Measurements from ENCODE around the gene BCORL1. TPM values are rescaled to one million over a fixed set of nuclear protein-coding genes. Genes with fewer than 3 reads are reported as not detected.
A peak's percentile ranks its signal among the peaks of the same experiment; 100 is the strongest.

The BCORL1 gene
- total and polyA plus RNA-seq, 2 donors (not counting 3 experiments of a cell fraction or from before 2014, with no cell fraction given) = 1.8 to 13.1 TPM

- intact Hi-C loops (cut with micrococcal nuclease) (no loop called here), dilution Hi-C loops (cut with MboI; ENCODE audit: extremely low pct_ligation_motif_present, low sequenced_read_pairs) (no loop called here)
- no TSS peak for BruUV-seq (replicated peaks)
- Histone ChIP-seq H3K4me3 (replicated peaks in 1 of 3; ENCODE audit: insufficient read depth in 1 of 3, low read depth in 1 of 3, low read length in 3 of 3) (no peak overlapping the region), H3K9me3 (replicated peaks; ENCODE audit: control insufficient read depth, insufficient read depth, low read length) (no peaks in the 10 kb centered on the region), H3K4me1 (ENCODE audit: control insufficient read depth, extremely low read depth, insufficient read depth, low read length) (no peaks in the 10 kb centered on the region), H3K4me2 (ENCODE audit: insufficient read depth, low read length) (no peak overlapping the region), H4K20me1 (replicated peaks; ENCODE audit: control insufficient read depth, extremely low read depth, insufficient read depth, low read length) (no peaks in the 10 kb centered on the region), H2AFZ (ENCODE audit: low read depth, low read length) (no peak overlapping the region), H3K36me3 (ENCODE audit: control insufficient read depth in 2 of 2, extremely low read depth in 1 of 2, insufficient read depth in 2 of 2, low read length in 2 of 2) (no peaks in the 10 kb centered on the region), H3K27me3 (ENCODE audit: control insufficient read depth in 2 of 2, insufficient read depth in 2 of 2, low read length in 2 of 2) (peaks cover 6 to 13% of the 10 kb centered on the region in 2 experiments), H3K9me1 (replicated peaks; ENCODE audit: control insufficient read depth, extremely low read depth, insufficient read depth, low read length) (no peaks in the 10 kb centered on the region), H3K27ac (ENCODE audit: insufficient read depth, low read depth, low read length) (no peak overlapping the region), H3K79me2 (ENCODE audit: control insufficient read depth, insufficient read depth, low read length) (no peaks in the 10 kb centered on the region), H3K9ac (replicated peaks; ENCODE audit: extremely low read depth, insufficient read depth, low read length) (no peak overlapping the region)
- CTCF ChIA-PET = interaction anchor here (1.1 to 1.4 kb wide), 2 partner anchors 14 to 87 kb away, joined by 3 read pairs; no protein-coding TSS in a partner anchor
- TF ChIP-seq MYC (IDR thresholded peaks at IDR 0.05; ENCODE audit: low read depth, low read length) (no peak), CTCF (IDR thresholded peaks at IDR 0.05; ENCODE audit: extremely low read depth in 1 of 2, insufficient read depth in 1 of 2, low read depth in 1 of 2, low read length in 2 of 2) (no peak), POLR2A (IDR thresholded peaks at IDR 0.05; ENCODE audit: low read depth, low read length) (no peak), EZH2 (IDR thresholded peaks at IDR 0.05; ENCODE audit: borderline replicate concordance, low read depth, low read length, severe bottlenecking) (no peak), JUN (IDR thresholded peaks at IDR 0.05; ENCODE audit: borderline replicate concordance, insufficient read depth, insufficient read length, low read depth) (no peak), MAX (IDR thresholded peaks at IDR 0.05; ENCODE audit: insufficient read depth, insufficient read length) (no peak), POLR2AphosphoS5 (IDR thresholded peaks at IDR 0.05; ENCODE audit: insufficient read depth, low read depth, low read length) (no peak), FOS (IDR thresholded peaks at IDR 0.05; ENCODE audit: borderline replicate concordance, insufficient read depth, low read length) (no peak), GATA2 (IDR thresholded peaks at IDR 0.05; ENCODE audit: insufficient read depth, insufficient read length, low read depth, low read length) (no peak)
- POLR2A ChIA-PET = no interaction called here
- FAIRE-seq (peak; percentile 8), DNase-seq (ENCODE audit: low read depth, low spot score) (no peak)
These were observed 42.4 kb upstream of the BCORL1 start for GRCh38 chrX:129939986-129940385.

All from endothelial cell of umbilical vein (primary cell).